Astrocyte (in vitro differentiated cells and primary cell): ENCODE measurements around the gene CCK. TPM values are rescaled to one million over a fixed set of nuclear protein-coding genes. Genes with fewer than 3 reads are reported as not detected.

Experiments
- DNase-seq: peaks from one replicate; pipeline ENCODE4 v3.0.0-alpha.2; 2010; ENCODE audit warnings: low read depth
- FAIRE-seq: peaks from 2 replicates; lab custom pipeline; 2011; peaks lifted over from hg19 to GRCh38; lab: Jason Lieb, UNC
- H2AFZ ChIP-seq: 2 replicates; pipeline ENCODE4 v1.6.0; 2012; ENCODE audit warnings: low read depth, low read length, inconsistent platforms
- H3K27ac ChIP-seq: 2 replicates; pipeline ENCODE4 v1.5.1; 2011; ENCODE audit warnings: low read depth, low read length, inconsistent platforms
- H3K27me3 ChIP-seq: 2 replicates; pipeline ENCODE4 v1.6.0; 2011; ENCODE audit warnings: low read length, inconsistent platforms; ENCODE audit not compliant: insufficient read depth
- H3K36me3 ChIP-seq: 2 replicates; pipeline ENCODE4 v1.5.1; 2011; ENCODE audit warnings: low read length, inconsistent platforms; ENCODE audit not compliant: insufficient read depth
- H3K4me1 ChIP-seq: 2 replicates; pipeline ENCODE4 v1.5.1; 2011; ENCODE audit warnings: low read length, inconsistent platforms; ENCODE audit not compliant: insufficient read depth
- H3K4me2 ChIP-seq: 2 replicates; pipeline ENCODE4 v1.6.0; 2012; ENCODE audit warnings: low read length, inconsistent platforms
- H3K4me3 ChIP-seq: 2 replicates; pipeline ENCODE4 v1.5.1; 2011; ENCODE audit warnings: low read depth, mild to moderate bottlenecking, low read length, inconsistent platforms; ENCODE audit not compliant: insufficient read depth
- H3K79me2 ChIP-seq: 2 replicates; pipeline ENCODE4 v1.6.0; 2012; ENCODE audit warnings: mild to moderate bottlenecking, low read length, inconsistent platforms; ENCODE audit not compliant: insufficient read depth
- H3K9ac ChIP-seq: 2 replicates; pipeline ENCODE4 v1.6.0; 2012; ENCODE audit warnings: mild to moderate bottlenecking, low read length, inconsistent platforms
- H3K9me3 ChIP-seq: 2 replicates; pipeline ENCODE4 v1.5.1; 2012; ENCODE audit warnings: low read depth, mild to moderate bottlenecking, low read length, inconsistent platforms; ENCODE audit not compliant: insufficient read depth
- H4K20me1 ChIP-seq: 2 replicates; pipeline ENCODE4 v1.6.0; 2012; ENCODE audit warnings: low read length, inconsistent platforms; ENCODE audit not compliant: insufficient read depth
- H3K27ac Mint-ChIP-seq: one replicate; pipeline ENCODE4 v1.8.0; 2021; ENCODE audit warnings: mild to moderate bottlenecking, mixed read lengths; ENCODE audit not compliant: unreplicated experiment
- H3K27me3 Mint-ChIP-seq: one replicate; pipeline ENCODE4 v1.8.0; 2021; ENCODE audit warnings: low read depth, mixed read lengths; ENCODE audit not compliant: unreplicated experiment
- H3K36me3 Mint-ChIP-seq: one replicate; pipeline ENCODE4 v1.8.0; 2021; ENCODE audit warnings: low read depth, mixed read lengths; ENCODE audit not compliant: unreplicated experiment
- H3K4me1 Mint-ChIP-seq: one replicate; pipeline ENCODE4 v1.8.0; 2021; ENCODE audit warnings: low read depth, mixed read lengths; ENCODE audit not compliant: unreplicated experiment
- H3K4me3 Mint-ChIP-seq: one replicate; pipeline ENCODE4 v1.8.0; 2021; ENCODE audit warnings: mild to moderate bottlenecking, moderate library complexity, mixed read lengths; ENCODE audit not compliant: unreplicated experiment
- H3K9me3 Mint-ChIP-seq: one replicate; pipeline ENCODE4 v1.8.0; 2021; ENCODE audit warnings: mild to moderate bottlenecking, mixed read lengths; ENCODE audit not compliant: unreplicated experiment
- CTCF ChIP-seq: IDR thresholded peaks from 2 replicates; pipeline ENCODE4 v1.5.1; 2011; ENCODE audit warnings: low read depth, mild to moderate bottlenecking, inconsistent platforms, low read length, moderate library complexity; ENCODE audit not compliant: insufficient read depth
- EZH2 ChIP-seq: IDR thresholded peaks from 2 replicates; pipeline ENCODE4 v1.6.1; 2012; ENCODE audit warnings: mild to moderate bottlenecking, low read length, inconsistent platforms; ENCODE audit not compliant: insufficient read depth
- total RNA-seq: library from RNA; stranded (reverse); gene quantifications from 2 replicates; pipeline ENCODE4 v1.2.1, GENCODE V29; 2021

The CCK gene
- total RNA-seq, 1 donor from 2014 or later: not detected

GRCh38 chr3:42301446-42302175 is 35.6 kb upstream of the CCK start:
- no peak overlapping the region for H3K27ac ChIP-seq
- H3K4me3 ChIP-seq: no peak overlapping the region
- no peak overlapping the region for H3K4me3 Mint-ChIP-seq
- no peaks in the 10 kb centered on the region for H3K4me1 ChIP-seq
- no peaks in the 10 kb centered on the region for H3K36me3 Mint-ChIP-seq
- no peaks in the 10 kb centered on the region for H3K9me3 ChIP-seq
- TF ChIP-seq EZH2: no peak
- no peak for TF ChIP-seq CTCF
- H3K27me3 ChIP-seq: no peaks in the 10 kb centered on the region
- no peaks in the 10 kb centered on the region for H3K79me2 ChIP-seq
- H3K36me3 ChIP-seq: no peaks in the 10 kb centered on the region
- no peak overlapping the region for H3K27ac Mint-ChIP-seq
- H2AFZ ChIP-seq: no peak overlapping the region
- no peaks in the 10 kb centered on the region for H4K20me1 ChIP-seq
- DNase-seq: no peak
- FAIRE-seq: no peak
- H3K4me1 Mint-ChIP-seq: peaks cover 1% of the 10 kb centered on the region
- no peak overlapping the region for H3K4me2 ChIP-seq
- no peak overlapping the region for H3K9ac ChIP-seq
- no peaks in the 10 kb centered on the region for H3K9me3 Mint-ChIP-seq
- peaks cover 21% of the 10 kb centered on the region for H3K27me3 Mint-ChIP-seq

GRCh38 chr3:42300778-42301177 is 34.8 kb upstream of the CCK start:
- DNase-seq: no peak
- Histone ChIP-seq H3K27ac (no peak overlapping the region), H3K36me3 (no peaks in the 10 kb centered on the region), H3K4me1 (no peaks in the 10 kb centered on the region), H3K4me3 (no peak overlapping the region), H3K9ac (no peak overlapping the region), H2AFZ (no peak overlapping the region), H3K4me2 (no peak overlapping the region), H3K79me2 (no peaks in the 10 kb centered on the region), H4K20me1 (no peaks in the 10 kb centered on the region), H3K9me3 (no peaks in the 10 kb centered on the region), H3K27me3 (no peaks in the 10 kb centered on the region)
- Mint-ChIP-seq H3K9me3 (no peaks in the 10 kb centered on the region), H3K27ac (no peak overlapping the region), H3K36me3 (no peaks in the 10 kb centered on the region), H3K4me1 (peaks cover 1% of the 10 kb centered on the region), H3K4me3 (no peak overlapping the region), H3K27me3 (peaks cover 21% of the 10 kb centered on the region)
- no peak for FAIRE-seq
- no peak for TF ChIP-seq CTCF

- Histone ChIP-seq H3K36me3 (no peaks in the 10 kb centered on the region), H3K27ac (no peak overlapping the region), H4K20me1 (no peaks in the 10 kb centered on the region), H3K9me3 (no peaks in the 10 kb centered on the region), H3K4me3 (no peak overlapping the region), H3K27me3 (peaks cover 2% of the 10 kb centered on the region), H2AFZ (no peak overlapping the region), H3K9ac (no peak overlapping the region), H3K79me2 (no peaks in the 10 kb centered on the region), H3K4me2 (no peak overlapping the region), H3K4me1 (no peaks in the 10 kb centered on the region)
- Mint-ChIP-seq H3K4me1 (peaks cover 1% of the 10 kb centered on the region), H3K27ac (no peak overlapping the region), H3K9me3 (no peaks in the 10 kb centered on the region), H3K4me3 (no peak overlapping the region), H3K36me3 (no peaks in the 10 kb centered on the region), H3K27me3 (peaks cover 20% of the 10 kb centered on the region)
- TF ChIP-seq EZH2: no peak
- TF ChIP-seq CTCF: no peak
- DNase-seq: peak; percentile 22
- FAIRE-seq: peak; percentile 73
Observed at GRCh38 chr3:42300013-42300412, 34.0 kb upstream of the CCK start.
